Measurements from ENCODE around the gene TNFRSF12A. TPM values are rescaled to one million over a fixed set of nuclear protein-coding genes. Genes with fewer than 3 reads are reported as not detected.
A peak's percentile ranks its signal among the peaks of the same experiment; 100 is the strongest.

TNFRSF12A gene
- total and polyA plus RNA-seq, 9 of the 15 experiments (the other 6 are each of a cell fraction or from before 2014, with no cell fraction given): 0.41 to 61.8 (median 26.5) TPM

- H3K79me2 ChIP-seq (ENCODE audit: control insufficient read depth, insufficient read depth, low read length): peaks cover 42% of the 10 kb centered on the region
- WGBS (ENCODE audit: insufficient coverage, low coverage, missing lambda C conversion rate): under 1% methylated on average over 64 of the region's 69 CpGs
- peak within 1 kb of the TSS; percentile 90 for H2AFZ ChIP-seq (ENCODE audit: low read depth, low read length)
- H3K4me2 ChIP-seq (ENCODE audit: insufficient read depth, low read length): peak within 1 kb of the TSS; percentile 83
- peak within 1 kb of the TSS; percentile 88 to 95 for H3K9ac ChIP-seq (ENCODE audit: insufficient read depth in 1 of 2, low read depth in 2 of 2, low read length in 2 of 2)
- intact Hi-C loops (cut with micrococcal nuclease): loop anchor here (1.0 to 10.0 kb wide), 2 partner anchors 19 to 59 kb away; partner anchors contain the start of genes KREMEN2 and PAQR4
- FAIRE-seq (peak; percentile 99), ATAC-seq (peak; percentile 73), DNase-seq (ENCODE audit: extremely low read depth in 1 of 4, low spot score in 3 of 4) (peak; percentile 66 to 100 (median 78))
- H3K36me3 ChIP-seq (ENCODE audit: control insufficient read depth, insufficient read depth, low read length): peaks cover 39% of the 10 kb centered on the region; the same call in 2 of the 3 replicates
- peak within 1 kb of the TSS; percentile 82 for H3K4me3 ChIP-seq
- CTCF ChIA-PET (ENCODE audit: low intra/inter-chr PET ratio): no interaction called here
- no peaks in the 10 kb centered on the region for H3K9me3 ChIP-seq (replicated peaks; ENCODE audit: control insufficient read depth, insufficient read depth, low read depth, low read length)
- H3K27ac ChIP-seq (ENCODE audit: extremely low read depth, low read depth, low read length): peak within 1 kb of the TSS; percentile 90
- peaks cover 2% of the 10 kb centered on the region for H3K9me1 ChIP-seq (ENCODE audit: control insufficient read depth, insufficient read depth, low read length)
- peaks cover 28% of the 10 kb centered on the region for H4K20me1 ChIP-seq (replicated peaks; ENCODE audit: control insufficient read depth, insufficient read depth, low read length)
- peaks cover 0 to under 1% of the 10 kb centered on the region in 2 experiments; a peak in 2 of 5 replicates for H3K27me3 ChIP-seq (ENCODE audit: control insufficient read depth in 2 of 2, insufficient read depth in 2 of 2, low read length in 2 of 2)
- peaks cover 25 to 87% of the 10 kb centered on the region in 2 experiments for H3K4me1 ChIP-seq (replicated peaks in 1 of 2; ENCODE audit: control insufficient read depth in 2 of 2, insufficient read depth in 2 of 2, low read length in 2 of 2)
- POLR2A ChIA-PET: interaction anchor here (0.5 to 2.7 kb wide), 15 partner anchors 7 to 635 kb away, joined by 3 to 15 read pairs (median 5); partner anchors contain the start of gene ZNF263
- in situ Hi-C loops (cut with MboI): no loop called here
- BruUV-seq (replicated peaks): TSS peak; percentile 81
- TF ChIP-seq FOXK2 (conservative IDR thresholded peaks at IDR 0.05 in 1 of 2, IDR thresholded peaks at IDR 0.05 in 1 of 2; ENCODE audit: low read depth in 2 of 2) (0 out of 4 replicates have a peak, but pooled peaks of 1 of the 2 experiments have one; percentile 9), THAP7 (CRISPR knock-in tag; IDR thresholded peaks at IDR 0.05) (no peak), MCM7 (IDR thresholded peaks at IDR 0.05) (no peak), THRA (IDR thresholded peaks at IDR 0.05) (no peak), ZC3H4 (CRISPR knock-in tag; IDR thresholded peaks at IDR 0.05; ENCODE audit: borderline replicate concordance) (no peak), TAL1 (IDR thresholded peaks at IDR 0.05) (no peak), SMARCC2 (IDR thresholded peaks at IDR 0.05; ENCODE audit: low read depth) (no peak), RREB1 (CRISPR knock-in tag; IDR thresholded peaks at IDR 0.05) (no peak)
Observed at GRCh38 chr16:3023669-3024478, 3.7 kb downstream of the TNFRSF12A start, which contains the start of the genes HCFC1R1 and THOC6. Gene HCFC1R1 (minus strand): TSS chr16:3023942. CDS start chr16:3023941, 1 bp downstream. Gene THOC6 (plus strand): TSS chr16:3024035. CDS start chr16:3024327, 292 bp downstream.

Data from K562 (cell line).